LNCAP (cell line): ENCODE results near the gene CTCF.

ENCODE experiments used
- TF ChIP-seq, protein P1 (sequence below): fragments of 450-650 bp; IDR thresholded peaks from 2 replicates; pipeline ENCODE4 v1.5.1; 2017; ENCODE audit warnings: mild to moderate bottlenecking

The CTCF gene

DNA sequence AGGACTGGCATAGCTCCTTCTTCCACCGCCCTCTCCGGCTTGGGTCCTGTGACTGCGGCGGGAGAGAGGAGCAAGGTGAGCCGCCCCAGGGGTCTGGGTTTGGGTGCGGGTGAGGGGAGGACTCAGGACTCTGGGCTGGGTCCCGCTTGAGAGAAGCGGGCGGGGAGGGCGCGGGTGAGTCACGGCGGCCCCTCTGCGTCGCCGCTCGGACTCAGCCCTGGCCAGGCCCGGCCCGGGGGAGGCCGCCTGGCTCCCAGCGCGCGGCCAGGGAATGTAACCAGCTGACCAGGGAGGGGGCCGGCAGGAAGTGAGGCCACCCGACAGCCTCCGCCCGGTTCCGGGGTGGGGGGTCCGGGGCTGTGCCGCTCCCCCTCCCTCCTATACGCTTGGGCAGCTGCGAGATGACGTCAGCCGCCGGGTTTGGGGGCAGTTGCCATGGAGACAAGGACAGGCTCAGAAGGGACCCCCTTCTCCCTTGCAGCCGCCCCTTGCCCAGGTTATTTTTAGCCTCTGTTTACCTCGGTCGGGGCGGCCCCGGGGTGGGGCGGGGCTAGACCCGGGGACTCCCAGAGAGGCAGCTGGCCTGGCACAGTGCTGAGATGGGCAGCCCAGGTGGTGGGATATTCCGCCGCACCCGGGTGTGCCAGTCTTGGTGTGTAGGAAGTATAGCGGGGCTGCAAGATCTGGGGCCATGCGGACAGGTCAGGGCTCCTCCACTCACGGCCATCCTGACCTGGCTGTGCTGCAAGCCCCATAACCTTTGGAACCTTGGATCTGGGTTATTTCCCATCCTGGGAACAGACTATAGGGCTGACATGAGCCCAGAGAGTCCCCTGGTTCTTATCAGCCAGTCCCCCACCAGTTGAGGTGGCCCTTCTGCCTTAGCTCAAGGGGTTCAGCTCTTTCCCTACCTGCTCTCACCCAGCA is 32.0 kb upstream of the CTCF start:
- TF ChIP-seq, protein P1, sequence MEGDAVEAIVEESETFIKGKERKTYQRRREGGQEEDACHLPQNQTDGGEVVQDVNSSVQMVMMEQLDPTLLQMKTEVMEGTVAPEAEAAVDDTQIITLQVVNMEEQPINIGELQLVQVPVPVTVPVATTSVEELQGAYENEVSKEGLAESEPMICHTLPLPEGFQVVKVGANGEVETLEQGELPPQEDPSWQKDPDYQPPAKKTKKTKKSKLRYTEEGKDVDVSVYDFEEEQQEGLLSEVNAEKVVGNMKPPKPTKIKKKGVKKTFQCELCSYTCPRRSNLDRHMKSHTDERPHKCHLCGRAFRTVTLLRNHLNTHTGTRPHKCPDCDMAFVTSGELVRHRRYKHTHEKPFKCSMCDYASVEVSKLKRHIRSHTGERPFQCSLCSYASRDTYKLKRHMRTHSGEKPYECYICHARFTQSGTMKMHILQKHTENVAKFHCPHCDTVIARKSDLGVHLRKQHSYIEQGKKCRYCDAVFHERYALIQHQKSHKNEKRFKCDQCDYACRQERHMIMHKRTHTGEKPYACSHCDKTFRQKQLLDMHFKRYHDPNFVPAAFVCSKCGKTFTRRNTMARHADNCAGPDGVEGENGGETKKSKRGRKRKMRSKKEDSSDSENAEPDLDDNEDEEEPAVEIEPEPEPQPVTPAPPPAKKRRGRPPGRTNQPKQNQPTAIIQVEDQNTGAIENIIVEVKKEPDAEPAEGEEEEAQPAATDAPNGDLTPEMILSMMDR: no peak

DNA sequence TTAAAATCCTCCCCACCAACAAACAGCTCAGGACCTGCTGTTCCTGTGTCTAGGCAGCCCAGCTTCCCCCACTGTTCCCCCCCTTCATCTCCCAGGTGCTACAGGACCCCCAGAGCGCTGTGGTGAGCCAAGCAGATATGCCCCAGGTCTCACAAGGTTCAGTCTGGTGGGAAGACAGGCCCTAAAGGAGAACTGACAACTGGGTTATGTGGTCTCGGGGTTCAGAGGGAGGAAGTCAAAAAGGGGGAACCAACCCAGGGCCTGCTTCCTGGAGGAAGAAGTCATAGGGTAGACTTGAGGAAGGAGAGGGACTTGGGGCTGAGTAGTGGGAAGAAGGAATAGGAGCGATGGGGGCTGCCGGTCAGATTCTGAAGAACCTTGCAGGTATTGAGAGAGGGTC is 31.1 kb upstream of the CTCF start:
- TF ChIP-seq, protein P1: no peak

DNA sequence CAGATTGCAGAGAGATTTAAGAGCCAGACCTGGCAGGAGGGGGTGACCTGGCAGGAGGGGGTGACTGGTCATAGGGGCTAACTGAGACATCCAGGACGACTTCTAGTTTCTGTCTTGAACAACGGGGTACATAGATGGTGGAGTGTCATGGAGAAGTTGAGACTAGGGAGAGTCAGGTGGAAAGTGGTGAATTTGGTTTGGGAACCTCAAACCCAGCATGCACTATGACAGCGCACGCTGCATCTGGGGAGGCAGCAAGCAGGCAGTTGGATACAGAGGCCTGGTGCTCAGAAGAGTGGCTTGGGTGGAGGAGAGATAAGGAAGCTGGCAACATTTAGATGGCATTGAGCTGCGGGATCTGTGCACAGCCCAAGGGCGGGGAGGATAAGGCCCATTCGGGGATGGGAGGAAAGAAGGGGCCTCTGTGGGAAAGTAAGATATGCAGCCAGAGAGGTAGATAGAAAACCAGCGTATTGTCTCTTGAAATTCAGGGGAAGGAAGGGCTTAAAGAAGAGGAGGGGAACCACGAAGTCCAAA is 29.2 kb upstream of the CTCF start:
- TF ChIP-seq, protein P1: no peak

DNA sequence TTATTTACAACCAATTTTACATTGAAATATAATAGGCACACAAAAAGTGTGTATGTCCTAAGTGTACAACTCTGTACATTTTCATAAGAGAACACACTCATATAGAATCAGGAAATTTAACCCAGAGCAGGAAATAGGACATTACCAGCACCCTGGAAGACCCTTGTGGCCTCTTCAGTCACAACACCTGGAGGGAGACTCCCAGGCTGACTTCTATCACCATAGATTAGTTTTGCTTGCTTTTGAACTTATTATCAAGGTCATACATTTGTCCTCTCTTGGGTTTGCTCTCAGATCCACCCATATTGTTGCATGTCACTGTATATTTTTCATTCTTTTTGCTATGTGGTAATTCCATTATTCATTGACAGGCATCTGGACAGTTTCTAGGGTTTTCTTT is 27.9 kb upstream of the CTCF start:
- TF ChIP-seq, protein P1: no peak

DNA sequence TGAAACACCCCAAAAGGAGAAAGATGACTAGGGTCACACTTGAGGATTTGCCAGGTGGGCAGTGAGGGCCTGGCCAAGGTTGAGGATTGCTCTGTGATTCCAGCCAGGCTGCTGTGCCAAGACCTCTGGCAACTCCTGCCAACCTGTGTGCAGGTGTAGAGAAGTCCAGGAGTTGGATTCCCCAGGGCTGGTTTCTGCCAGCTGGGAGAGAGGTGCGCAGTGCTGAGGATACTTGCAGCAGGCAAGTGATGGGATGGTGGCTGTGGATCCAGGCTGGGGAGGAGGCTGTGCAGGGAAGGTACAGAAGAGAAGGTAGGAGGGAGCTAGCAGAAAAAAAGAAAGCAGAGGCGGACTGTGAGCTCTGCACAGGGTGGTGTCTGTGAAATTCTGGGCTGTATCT is 27.1 kb upstream of the CTCF start:
- TF ChIP-seq, protein P1: no peak

DNA sequence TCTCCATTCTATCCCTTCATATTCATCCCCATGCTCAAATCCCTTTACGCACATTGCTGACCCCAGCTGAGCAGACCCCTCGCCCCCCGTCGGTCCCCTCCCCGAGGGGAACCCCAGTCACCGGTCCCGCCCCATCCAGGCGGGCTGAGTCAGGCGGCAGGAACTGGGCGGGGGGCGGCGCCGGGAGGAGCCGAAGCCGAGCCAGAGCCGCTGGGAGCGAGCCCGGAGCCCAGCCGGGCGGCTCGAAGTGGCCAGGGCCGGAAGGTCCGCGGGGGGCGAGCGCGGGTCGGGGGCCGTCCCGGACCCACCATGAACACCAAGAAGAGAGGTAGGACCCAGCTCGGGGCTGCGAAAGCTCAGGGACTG is 25.1 kb upstream of the CTCF start:
- TF ChIP-seq, protein P1: no peak

DNA sequence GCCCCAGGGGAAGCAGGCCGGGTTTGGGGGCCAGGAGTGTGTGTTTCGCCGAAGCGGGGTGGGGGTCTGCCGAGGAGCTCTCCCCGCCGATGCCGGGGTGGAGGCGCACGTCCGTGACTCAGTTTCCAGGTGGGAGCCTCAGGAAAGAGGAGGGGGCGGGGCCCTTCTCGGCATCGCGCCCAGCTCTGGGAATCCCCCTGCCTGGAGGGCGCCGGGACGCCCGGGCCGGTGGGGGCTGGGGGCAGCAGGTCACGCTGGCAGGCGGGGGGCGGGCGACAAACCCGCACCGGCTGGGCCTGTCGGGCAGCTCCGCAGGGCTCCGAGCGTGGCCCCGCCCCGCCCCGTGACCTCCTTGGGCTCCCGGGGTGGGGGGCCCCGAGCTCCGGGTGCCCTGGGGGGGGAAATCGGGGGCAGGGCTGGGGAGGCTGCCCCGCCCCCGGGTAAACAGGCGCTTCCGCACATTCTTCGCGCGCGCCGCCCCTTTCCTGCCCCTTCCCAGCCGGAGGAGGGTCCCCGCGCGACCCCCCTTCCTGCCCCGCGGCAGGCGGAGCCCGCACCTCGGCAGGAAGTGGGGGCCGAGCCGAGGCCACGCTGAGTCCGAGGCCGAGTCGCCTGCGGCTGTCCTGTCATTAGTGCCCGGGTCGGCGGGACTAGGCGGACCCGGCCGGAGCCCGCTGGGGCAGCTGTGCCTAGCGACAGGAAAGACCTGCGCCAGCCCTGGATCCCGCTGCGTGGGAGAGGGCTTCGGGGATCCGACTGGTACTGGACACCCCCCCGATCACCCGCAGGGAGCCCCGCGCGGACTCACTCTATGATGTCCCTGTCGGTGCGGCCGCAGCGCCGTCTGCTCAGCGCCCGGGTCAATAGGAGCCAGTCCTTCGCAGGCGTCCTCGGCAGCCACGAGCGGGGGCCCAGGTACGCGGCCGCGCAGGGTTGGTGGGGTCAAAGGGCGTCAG is 24.4 kb upstream of the CTCF start:
- TF ChIP-seq, protein P1: no peak
